HG03095 (cell line): ENCODE measurements around the gene GALNT5.
"Not testable (repeated sequence)": the region's sequence is repeated elsewhere in the genome, so short reads cannot be mapped to it uniquely, and the experiment has no call there.

Source experiments
- ATAC-seq: cut with Tn5 transposase; IDR thresholded peaks from one replicate; pipeline ENCODE4 v1.9.1; 2021; ENCODE audit warnings: moderate library complexity; ENCODE audit not compliant: unreplicated experiment

The GALNT5 gene, protein sequence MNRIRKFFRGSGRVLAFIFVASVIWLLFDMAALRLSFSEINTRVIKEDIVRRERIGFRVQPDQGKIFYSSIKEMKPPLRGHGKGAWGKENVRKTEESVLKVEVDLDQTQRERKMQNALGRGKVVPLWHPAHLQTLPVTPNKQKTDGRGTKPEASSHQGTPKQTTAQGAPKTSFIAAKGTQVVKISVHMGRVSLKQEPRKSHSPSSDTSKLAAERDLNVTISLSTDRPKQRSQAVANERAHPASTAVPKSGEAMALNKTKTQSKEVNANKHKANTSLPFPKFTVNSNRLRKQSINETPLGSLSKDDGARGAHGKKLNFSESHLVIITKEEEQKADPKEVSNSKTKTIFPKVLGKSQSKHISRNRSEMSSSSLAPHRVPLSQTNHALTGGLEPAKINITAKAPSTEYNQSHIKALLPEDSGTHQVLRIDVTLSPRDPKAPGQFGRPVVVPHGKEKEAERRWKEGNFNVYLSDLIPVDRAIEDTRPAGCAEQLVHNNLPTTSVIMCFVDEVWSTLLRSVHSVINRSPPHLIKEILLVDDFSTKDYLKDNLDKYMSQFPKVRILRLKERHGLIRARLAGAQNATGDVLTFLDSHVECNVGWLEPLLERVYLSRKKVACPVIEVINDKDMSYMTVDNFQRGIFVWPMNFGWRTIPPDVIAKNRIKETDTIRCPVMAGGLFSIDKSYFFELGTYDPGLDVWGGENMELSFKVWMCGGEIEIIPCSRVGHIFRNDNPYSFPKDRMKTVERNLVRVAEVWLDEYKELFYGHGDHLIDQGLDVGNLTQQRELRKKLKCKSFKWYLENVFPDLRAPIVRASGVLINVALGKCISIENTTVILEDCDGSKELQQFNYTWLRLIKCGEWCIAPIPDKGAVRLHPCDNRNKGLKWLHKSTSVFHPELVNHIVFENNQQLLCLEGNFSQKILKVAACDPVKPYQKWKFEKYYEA

DNA sequence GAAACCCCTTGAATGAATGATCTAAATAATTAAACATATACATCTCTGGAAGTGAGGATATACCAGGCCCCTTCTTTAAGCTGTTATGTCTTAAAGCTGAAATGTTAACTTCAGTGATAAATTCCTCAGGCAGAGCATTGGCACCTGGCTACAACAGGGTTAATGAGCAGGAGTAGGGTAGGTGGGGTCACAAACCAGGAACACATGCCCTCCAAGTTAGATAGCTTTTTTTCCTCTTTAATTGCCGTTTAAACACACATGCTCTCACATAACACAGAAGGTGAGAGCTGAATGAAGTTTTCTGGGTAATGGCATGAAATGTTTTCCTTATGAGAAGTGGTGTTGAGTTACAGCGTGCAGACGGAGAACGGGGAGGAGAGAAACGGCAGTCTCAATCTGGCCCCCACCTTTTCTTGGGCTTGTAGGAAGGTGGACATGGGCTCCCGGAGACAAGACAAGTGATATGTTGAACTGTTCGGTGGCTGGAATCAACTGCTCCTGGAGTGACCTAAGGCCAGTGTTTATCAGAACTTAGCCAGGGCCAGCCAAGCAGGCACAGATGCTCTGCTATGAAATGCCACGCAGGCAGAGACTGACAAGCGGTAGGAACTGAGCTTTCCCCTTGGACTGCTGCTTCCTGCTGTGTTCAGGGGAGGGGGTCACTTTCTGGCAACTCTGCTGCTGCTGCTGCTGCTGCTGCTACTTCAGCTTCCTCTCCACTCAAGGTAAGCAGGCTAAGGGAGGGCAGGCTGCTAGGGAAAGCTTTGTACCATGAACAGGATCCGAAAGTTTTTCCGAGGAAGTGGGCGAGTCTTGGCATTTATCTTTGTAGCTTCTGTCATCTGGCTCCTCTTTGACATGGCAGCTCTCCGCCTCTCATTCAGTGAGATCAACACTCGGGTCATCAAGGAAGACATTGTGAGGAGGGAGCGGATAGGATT is at the start of gene GALNT5:
GALNT5 (plus strand) TSS at position 394 of the 941 bp plus-strand sequence; CDS start at position 772, 378 bp downstream.
- ATAC-seq: no peak

DNA sequence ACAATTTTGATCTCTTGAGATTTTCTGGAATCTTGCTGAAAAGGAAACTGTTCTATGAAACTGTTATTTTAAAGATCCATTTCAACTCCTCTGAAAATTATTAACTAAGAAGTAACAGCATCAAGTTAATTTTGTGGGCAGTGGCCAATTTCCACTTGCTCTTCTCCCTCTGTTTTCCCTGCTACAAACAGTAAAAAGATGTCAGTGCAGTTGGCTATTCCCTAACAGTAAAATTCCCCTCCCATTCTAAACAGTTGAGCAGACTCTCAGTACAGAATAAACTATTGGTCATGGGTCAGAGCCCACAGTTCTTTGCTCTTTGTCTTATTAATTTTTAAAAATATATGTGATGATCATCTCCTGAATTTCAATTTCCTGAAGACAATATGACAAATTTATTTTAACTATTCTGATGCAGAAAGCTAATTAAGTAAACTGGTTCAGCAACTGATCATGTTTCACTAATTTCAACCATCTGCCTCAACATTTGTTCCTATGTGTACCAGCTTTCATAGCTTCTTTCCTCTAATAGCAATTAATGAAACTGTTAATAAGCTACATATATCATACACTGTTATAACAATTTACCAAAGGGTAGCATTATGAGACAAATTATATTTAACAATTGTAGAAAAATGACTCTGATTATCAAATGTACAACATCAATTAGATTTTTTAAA is 41.1 kb upstream of the GALNT5 start:
- no peak for ATAC-seq

DNA sequence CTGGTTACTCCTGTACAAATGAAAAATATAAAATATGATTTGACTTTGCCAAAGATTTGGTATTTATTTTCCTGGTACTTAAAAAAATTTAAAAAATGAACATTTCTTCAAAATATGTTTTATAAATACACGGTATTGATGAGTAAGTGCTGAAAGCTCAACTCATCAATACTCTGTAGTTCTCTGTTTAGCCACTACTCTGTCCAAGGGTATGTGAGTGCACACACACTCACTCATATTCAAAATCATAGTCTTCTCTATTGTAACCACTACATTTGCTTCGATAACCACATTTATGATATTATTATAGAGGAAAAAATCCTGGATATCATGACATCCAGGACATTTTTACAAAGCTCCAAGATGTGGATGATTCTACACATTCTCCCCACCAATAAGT is 40.1 kb upstream of the GALNT5 start:
- no peak for ATAC-seq

DNA sequence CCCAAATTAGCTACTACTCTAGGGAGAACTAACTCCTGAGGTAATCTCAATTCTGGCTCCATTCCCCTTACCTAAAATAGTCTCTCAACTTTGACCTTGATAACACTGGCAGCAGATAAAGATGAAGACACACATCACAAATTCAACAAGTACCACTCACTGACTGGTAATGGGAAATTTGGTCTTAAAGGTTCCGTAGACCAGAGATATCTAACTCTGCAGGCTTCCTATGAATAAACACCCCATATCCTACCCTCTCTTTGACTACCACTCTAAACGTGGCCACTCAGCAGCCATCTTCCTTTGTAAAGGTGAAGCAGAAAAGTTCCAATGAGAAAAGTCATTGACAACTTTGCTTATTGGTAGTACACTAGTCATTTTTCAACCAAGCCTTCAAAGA is 38.6 kb upstream of the GALNT5 start:
- no peak for ATAC-seq

DNA sequence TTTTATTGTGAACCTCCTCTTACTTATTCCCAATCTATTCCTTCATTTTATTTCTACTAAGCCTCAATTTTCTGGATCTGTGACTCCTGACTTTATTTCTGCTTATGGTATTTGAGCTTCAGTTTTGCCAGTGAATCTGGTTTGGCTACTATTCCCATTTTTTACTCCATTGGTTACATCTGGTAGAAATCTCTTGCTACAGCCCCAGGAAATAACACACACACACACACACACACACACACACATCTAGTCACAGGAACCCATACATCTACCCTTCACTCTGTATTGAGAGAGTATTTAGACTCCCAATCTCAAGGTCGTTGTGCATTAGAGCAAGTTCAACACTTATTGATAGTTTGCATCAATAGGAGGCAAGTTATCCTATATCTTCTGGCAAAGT is 37.0 kb upstream of the GALNT5 start:
- no peak for ATAC-seq

DNA sequence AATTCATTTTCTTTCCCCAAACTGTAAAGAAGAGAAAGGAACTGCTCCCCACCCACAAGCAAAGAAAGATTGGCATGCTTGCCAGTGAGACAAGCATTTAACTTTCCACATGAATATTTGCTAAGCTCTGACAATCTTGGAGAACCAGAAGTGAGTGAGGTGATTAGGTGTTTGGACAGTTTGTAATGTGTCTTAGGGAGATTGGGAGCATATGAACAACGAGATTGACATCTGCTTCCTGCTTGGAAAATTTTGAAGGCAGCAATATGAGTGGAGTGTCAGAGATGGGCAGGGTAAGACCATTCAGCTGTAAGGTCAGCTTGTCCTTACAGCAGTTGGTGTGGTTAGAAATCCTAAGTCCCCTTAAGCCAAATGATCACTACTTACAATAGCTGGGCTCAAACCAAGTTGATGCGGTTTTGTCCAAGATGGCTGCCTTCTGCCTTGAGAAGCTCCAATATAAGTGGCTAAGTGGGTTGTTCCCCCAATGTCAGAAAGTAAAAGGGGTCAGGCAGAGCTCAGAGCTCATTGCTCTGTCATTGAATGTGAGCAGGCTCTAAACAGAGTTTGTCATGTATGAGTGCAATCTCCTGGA is 36.0 kb upstream of the GALNT5 start:
- no peak for ATAC-seq

DNA sequence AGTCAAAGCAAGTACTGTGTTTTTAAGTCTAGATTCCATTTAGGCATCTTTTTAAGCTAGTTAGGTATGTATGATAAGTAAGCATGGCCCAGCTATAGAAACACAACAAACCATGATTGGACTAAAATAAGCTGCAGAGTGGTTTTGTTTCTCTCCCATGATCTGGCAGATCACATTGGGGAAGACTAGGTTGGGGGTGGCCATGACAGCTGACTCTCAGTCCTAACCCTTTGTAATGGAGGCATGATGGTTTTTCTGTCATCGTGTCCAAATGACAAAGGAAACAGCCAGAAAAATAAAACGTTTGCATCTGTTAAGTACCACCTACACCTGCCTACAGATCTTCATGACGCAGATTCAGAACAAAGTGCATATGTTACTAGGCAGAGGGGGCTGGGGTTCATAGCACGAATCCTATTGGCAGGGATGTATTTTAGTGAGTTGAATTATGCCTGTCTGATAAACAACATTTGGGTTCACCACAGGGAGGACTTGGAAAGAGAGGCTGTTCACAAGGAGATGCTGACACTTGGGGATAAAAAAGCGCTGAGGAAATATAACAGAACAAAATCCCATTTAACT is 33.8 kb upstream of the GALNT5 start:
- no peak for ATAC-seq

DNA sequence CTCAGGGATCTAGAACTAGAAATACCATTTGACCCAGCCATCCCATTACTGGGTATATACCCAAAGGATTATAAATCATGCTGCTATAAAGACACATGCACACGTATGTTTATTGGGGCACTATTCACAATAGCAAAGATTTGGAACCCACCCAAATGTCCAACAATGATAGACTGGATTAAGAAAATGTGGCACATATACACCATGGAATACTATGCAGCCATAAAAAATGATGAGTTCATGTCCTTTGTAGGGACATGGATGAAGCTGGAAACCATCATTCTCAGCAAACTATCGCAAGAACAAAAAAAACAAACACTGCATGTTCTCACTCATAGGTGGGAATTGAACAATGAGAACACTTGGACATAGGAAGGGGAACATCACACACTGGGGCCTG is 33.1 kb upstream of the GALNT5 start:
- ATAC-seq: not testable (repeated sequence)

DNA sequence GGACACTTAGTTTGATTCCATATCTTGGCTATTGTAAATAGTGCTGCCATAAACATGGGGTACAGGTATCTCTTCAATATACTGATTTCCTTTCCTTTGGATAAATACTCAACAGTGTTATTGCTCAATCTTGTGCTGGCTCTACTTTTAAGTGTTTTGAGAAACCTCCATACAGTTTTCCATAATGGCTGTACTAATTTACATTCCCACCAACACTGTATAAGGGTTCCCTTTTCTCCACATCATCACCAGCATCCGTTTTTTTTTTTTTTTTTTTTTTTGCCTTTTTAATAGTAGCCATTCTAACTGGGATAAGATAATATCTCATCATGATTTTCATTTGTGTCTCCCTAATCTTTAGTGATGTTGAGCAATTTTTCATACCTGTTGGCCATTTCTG is 29.9 kb upstream of the GALNT5 start:
- no peak for ATAC-seq

DNA sequence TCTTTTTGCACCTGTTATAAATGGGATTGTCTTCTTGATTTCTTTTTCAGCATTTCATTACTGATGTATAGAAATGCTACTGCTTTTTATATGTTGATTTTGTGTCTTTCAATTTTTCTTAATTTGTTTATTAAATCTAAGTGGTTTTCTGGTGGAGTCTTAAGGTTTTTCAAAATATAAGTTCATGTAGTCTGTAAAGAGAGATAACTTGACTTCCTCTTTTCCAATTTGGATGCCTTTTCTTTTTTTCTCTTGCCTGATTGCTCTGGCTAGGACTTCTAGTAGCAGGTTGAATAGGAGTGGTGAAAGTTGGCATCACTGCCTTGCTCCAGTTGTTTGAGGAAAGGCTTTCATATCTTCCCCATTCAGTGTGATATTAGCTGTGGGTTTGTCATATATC is 28.6 kb upstream of the GALNT5 start:
- no peak for ATAC-seq

DNA sequence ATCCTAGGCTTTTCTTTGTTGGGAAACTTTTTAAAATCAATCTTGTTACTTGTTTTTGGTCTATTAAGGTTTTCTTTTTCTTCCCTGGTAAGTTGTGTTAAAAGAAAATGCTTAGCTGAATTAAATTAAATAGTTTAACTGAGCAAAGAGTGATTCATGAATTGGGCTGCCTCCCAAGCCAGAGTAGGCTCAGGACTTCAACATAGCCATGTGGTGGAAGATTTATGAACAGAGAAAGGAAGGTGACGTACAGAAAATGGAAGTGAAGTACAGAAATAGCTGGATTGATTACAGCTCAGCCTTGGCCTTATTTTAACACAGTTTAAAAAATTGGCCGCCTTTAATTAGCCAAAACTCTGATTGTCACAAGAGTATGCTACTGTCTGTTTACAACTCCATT is 27.9 kb upstream of the GALNT5 start:
- no peak for ATAC-seq

DNA sequence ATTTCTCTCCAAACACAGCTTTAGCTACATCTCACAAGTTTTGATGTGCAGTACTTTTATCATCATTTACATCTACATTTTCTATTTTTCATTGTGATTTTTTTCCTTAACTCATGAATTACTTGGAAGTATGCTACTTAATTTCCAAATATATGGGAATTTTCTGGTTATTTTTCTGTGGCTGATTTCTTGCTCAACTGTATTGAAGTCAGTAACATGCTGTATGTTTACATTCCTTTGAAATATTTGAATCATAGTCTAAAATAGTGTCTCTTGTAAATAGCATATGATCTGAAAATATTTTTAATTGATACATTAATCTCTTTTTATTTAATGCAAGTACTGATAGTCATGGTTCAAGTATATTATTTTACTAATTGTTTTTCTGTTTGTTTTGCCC is 26.0 kb upstream of the GALNT5 start:
- no peak for ATAC-seq

DNA sequence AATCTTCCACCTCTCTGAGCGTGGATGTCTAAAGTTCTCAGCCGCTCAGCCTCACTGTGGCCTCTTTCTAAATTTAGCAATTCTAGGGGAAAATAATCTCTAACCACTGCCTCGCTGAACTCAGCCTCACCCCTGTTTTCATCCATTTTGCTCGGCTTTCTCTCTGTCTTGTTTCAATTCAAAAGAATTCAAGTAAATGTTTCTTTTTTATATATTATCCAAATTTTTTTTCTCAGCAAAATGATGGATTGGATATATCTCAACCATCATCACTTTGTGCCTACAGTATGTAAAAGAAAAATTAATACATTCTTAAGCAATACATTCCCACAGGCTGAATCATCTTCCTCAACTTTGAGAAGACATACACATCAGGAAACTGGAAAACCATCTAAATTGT is 24.0 kb upstream of the GALNT5 start:
- ATAC-seq: no peak

DNA sequence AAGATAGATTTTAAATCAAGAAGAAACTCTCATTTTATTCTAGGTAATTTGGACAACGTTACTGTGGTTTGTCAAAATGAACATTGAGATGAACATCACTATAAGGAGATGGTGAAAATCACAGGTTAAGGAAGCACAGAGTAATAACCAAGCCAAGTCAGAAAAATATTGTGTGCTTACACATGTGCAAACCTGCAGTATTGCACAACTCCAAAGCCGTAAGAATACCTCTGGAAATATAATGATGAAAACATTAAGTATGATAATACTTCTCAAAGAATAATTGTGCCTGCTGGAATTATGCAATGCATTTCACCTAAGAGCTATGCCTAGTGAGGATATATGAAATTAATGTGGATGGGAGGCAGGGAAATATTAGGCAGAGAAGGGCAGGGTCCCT is 21.1 kb upstream of the GALNT5 start:
- no peak for ATAC-seq

DNA sequence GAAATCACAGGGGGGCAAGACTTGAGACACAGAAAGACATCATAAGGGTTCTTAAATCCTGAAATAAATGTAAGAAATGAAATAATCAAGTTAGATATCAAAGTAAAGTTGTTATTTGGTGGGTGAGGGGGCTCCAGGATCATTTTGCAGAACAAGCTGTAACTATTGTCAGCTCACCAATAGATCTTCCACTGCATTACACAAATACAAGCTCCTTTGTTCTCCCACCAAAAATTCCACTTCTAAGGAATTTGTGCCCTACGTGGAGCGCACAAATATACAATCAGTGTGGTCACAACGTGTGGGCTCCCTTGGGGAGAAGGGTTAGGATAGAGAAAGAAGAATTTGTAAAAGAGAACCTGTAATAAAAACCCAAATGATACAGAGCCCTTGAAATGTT is 19.2 kb upstream of the GALNT5 start:
- ATAC-seq: no peak

DNA sequence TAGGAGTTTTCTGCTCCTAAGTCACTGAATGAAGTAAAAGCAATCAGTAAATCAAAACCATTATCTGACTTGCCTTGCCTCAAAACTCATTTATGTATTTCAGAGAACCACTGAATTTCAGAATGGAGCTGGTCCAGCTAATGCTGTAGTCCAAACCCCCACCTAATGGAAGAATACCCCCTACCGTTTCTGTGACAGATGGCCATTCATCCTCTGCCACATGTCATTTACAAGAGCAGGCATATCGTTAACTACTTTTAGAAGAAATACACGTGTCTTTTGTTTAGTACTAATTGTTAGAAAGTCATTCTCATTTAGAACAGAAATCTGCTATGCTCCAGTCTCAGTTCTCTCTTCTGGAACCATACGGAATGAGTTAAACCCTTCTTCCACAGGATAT is 12.8 kb upstream of the GALNT5 start:
- no peak for ATAC-seq

DNA sequence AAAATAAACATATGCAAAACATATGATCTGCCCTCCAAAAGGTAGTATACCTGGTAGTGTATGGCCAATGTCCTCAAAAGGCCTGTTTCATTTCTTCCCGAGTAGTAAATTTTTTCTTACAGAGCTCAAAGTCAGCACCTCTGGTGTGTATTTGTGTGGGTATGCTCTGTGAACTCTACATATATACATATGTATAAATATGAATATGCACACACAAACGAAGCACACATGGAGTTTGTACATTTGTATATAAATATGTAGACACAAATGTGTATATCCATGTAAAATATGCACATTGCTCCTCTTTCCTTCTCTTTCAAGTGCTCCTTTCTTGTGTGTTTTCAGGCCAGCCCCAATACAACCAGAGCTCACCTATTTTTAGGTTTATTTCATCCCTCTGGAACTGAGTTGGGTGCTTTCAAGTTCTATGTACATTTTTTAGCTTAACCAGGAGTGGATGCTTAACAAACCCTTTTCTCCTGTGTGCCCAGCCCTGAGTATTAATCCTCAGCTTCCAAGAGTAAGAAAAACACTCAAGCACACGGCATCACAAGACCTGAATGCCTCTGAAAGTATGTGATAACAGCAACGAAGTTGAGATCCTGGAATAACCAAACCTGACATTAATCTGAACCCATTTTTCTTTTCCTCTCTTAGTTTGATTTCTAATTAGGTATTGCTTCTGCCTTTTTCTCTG is 12.2 kb upstream of the GALNT5 start:
- ATAC-seq: no peak

DNA sequence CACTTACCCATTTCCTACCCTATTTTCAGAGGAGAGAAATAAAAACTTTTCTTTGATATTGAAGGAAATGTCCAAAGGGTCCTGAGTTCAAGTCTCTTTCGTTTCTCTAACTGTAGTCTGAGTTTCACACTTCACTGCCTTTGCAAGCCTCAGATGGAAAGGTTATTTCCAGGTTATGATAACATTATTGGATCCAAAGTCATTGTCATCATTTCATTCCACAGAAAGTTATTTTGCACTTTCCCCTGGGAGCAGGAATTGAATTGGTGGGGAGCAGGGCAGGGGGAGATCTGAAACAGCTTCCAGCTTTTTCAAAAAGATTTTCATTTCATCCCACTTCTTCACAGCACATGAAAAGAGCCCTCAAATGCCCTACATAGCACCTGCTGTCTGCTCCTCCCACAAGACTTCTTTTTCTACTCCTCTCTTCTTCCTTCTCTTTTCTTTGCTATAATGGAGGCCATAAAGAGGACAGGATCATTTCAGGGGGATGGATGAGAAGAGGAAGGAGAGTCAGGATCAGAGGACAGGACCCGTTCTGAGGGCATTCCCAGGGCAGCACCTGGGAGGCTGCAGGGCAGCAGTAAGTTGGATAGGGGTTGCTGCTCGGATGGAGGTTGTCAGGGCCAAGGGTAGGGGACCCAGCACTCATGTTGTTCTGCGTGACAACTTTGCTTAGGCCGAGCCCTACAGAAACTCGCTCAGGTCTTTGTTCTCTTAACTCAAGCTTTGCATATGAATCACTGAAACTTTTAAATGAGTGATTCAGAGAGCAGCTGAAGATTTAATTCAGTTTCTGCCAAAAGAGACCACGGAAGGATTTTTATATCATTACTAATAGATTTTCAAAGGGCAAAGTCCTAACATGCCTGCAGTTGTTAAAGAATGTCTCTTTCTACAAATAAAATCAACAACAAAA is 11.4 kb upstream of the GALNT5 start:
- ATAC-seq: peak; percentile 99
